NCI-H1417 treated with DMSO at 0.1 percent for 48 hours (cell line): ENCODE measurements around the gene ATOSA.

Source experiments
- DNase-seq: peaks from one replicate; lab custom pipeline; 2025; lab: John Stamatoyannopoulos, UW

The ATOSA gene, protein sequence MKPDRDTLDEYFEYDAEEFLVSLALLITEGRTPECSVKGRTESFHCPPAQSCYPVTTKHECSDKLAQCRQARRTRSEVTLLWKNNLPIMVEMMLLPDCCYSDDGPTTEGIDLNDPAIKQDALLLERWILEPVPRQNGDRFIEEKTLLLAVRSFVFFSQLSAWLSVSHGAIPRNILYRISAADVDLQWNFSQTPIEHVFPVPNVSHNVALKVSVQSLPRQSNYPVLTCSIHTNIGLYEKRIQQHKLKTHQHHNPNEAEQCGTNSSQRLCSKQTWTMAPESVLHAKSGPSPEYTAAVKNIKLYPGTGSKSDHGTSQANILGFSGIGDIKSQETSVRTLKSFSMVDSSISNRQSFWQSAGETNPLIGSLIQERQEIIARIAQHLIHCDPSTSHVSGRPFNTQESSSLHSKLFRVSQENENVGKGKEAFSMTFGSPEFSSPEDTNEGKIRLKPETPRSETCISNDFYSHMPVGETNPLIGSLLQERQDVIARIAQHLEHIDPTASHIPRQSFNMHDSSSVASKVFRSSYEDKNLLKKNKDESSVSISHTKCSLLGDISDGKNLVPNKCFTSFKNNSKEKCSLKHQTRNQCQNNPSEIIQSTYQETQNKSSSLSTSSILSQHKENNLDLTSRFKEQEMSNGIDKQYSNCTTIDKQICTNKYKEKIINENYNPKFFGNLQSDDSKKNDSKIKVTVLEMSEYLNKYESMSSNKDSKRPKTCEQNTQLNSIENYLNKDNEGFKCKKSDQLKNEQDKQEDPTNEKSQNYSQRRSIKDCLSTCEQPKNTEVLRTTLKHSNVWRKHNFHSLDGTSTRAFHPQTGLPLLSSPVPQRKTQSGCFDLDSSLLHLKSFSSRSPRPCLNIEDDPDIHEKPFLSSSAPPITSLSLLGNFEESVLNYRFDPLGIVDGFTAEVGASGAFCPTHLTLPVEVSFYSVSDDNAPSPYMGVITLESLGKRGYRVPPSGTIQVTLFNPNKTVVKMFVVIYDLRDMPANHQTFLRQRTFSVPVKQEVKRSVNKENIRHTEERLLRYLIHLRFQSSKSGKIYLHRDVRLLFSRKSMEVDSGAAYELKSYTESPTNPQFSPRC

DNA sequence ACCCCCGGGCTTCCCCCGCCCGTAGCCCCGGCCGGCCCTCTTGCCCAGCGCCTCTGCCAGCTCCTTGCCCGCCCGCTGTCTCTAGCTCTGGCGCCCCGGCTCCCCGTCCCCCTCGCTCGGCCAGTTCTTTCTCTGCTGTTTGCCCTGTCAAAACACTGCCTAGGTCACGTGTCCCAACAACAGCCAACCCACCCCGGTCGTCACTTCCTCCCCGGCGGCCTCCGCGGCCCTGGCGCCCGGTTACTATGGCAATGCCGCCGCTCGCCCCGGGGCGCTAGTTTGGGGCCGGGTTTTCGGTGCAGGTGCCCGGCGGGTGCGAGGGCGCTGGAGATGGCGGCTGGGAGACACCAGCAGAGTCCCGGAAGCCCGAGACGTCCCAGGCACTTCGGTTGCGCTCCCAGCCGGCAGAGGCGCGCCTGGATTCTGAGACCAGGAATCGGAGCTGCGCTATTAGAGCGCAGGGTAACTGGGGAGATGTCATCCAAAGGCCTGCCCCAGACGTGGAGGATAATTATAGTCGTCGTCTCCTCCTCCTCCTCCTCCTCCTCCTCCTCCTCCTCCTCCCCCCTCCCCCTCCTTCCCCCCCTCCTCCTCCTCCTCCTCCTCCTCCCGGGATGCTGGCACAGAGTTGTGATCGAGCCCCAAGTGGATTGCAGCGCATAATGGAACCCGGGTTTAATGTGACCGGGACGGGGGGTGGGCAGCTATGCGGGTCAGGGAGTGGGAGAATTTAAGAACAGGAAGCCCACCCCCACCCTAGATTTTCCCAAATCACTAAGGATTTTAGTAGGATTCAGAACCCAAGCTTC is at the start of gene ATOSA:
ATOSA (minus strand) TSS at position 157 of the 809 bp plus-strand sequence. CDS start 1,367 bp downstream, outside the sequence.
- peak; percentile 35 for DNase-seq

DNA sequence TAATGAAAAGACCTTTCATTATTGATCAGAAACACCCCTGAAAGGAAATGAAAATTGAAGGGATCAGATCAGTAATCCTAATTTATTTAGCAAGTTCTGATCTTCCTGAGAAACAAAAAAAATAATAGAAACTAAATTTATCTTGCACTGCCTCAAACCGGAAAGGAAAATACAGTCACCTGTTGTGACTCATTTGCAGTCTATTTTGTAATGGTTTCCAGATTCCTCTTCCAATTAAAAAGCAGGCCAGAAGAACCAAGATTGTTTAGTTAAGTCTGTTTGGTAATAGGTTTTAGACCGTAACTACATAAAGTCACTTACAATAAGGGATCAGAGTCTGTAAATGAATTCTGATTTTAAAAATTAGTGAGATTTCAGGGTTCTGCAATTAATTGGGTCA is 49.7 kb upstream of the ATOSA start:
- no peak for DNase-seq

- no peak for DNase-seq
These were observed 48.6 kb upstream of the ATOSA start for GRCh38 chr15:52727815-52728214.

GRCh38 chr15:52726195-52726594 is 47.0 kb upstream of the ATOSA start:
- no peak for DNase-seq

GRCh38 chr15:52718551-52718950 is 39.4 kb upstream of the ATOSA start:
- no peak for DNase-seq

DNA sequence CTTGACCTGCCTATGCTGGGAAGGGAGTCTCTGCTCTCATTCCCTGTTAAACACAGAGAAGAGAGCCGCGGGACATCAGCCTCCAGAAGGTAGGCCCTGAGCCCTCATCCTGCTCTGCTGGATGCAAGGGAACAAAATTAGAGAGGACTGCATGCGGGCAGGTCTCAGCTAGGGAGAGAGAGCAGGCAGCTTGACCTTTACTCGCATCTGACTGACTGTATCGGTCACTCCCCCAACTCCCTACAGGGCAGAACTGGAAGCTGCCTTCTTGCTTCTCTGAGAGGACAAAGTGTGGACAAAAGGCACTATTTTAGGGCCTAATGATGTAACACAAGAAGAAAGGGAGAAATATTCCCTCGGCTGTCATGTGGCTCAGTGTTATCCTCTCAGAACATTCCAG is 38.7 kb upstream of the ATOSA start:
- no peak for DNase-seq

DNA sequence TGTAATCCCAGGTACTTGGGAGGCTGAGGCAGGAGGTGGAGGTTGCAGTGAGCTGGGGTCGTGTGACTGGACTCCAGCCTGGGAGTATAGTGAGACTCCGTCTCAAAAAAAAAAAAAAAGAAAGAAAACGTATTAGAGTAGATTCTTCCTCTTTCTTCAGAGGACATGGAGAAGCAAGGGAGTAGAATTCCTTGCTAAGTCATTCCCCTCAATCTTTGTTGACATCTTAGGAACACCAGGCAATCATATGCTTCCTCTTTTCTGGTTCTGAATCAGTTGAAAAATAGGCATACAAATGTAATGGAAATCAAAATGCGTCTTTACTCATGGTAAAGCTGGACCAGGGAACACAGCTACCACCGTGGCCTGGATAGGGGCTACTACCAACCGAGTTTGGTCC is 38.3 kb upstream of the ATOSA start:
- DNase-seq: no peak

- DNase-seq: no peak
These were observed 37.3 kb upstream of the ATOSA start for GRCh38 chr15:52716536-52716935.

DNA sequence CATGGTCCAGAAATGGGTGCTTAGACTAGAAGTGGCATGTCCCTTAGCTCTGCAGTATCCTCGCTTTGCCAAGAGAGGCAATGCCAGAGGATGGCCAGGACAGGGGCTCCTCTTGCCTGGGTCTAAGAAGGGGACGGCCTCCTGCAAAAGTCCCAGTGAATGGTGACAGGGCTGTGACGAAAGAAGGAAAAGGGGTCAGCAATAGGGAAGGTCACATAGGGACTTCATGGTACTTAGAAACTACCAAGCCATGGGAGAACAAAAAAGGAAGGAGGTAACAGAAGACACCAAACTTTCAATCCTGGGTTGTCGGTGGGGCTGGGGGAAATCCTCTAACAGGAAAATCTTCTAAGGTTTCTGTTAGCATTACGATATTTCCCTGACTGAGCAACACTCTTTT is 36.2 kb upstream of the ATOSA start:
- no peak for DNase-seq

- no peak for DNase-seq
These were observed 35.8 kb upstream of the ATOSA start for GRCh38 chr15:52714968-52715367.

DNA sequence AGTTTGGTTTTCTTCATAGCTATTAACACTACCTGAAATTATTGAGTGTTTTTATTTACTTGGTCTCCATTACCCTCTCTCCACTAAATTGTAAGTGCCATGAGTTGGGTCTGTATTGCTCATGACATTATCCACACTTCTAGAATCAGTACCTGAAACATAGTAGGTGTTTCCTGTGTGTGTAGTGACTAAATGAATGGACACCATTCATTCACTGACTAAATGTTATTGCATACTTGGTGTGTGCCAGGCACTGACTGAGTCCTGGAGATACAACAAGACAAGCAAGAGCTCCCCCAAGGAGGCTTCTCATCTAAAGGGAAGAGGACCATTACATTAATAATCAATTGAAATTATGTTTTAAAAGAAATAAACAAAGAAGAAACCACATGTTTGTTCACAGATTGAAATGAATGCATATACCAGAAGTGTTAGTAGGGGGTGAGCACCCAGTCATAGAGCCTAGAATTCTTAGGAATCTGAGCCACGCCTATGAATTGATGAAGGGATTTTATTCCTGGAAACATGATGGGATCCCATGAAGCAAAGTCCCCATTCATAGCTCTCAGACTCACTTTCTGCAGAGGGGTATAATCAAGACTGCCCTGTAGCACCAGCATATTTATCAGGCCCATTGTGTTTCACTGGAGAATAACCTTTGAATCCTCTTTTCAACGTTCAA is 31.7 kb upstream of the ATOSA start:
- no peak for DNase-seq

DNA sequence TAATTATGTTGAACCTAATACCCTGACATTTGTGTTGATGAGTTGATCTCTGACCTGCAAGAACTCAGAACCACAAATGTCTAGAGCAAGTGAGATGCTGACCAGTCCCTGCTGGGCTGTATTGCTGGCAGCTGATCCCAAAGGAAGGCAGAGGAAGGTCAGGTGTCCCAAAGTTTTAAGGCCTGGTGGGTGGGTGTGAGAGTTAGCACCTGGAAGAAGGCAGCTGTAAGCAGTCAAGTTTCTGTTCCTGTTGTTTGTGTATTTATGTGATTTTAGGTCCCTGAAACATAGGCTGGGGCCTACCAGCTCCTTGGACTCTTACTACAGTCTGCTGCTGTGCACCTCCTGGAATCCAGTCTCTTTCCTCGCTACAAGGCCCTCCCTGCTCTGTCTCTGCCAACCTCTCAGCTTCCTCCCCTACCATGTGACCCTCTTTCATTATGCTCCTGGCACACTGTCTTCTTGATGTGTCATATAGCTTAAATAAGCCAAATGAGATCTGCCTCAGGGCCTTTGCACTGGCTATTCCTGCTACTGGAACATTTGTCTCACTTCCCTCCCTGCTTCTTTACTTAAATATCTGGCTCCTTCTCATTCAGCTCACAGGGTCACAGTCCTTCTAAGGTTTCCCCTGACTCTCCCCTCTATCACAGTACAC is 31.0 kb upstream of the ATOSA start:
- no peak for DNase-seq

DNA sequence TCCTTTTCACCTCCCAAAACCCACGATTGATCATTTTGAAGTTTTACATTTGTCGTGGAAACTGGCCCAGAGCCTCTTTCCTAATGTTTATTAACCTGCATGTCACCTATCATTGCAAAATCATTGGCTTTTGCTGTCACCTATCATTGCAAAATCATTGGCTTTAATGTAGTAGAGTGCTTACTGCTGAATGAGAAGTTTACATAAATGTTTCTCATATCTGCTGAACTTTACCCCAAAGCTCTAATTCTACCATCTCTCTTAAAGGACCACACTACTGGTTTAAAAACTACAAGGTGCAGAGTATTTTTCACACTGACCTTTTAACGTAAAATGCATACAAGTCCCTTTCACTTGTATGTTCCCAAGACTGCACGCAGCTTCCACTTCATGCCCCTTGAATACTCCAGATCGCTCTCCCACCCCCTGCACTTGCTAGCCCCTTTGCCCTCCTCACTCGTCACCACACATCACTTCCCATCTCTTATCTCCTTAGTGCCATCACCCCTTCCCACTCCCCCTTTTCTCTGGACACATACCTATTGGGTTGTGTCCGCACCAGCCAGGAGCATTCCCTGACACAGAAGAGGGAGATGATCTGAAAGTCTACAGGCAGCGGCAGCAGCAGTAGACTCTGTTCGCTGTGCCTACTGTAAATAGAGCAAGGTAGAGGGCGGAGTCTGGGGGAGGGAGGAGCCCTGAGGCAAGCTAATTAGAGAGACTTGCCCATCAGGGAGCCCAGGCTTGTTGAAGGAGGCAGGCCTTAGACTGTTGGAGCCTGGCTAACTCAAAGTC is 30.2 kb upstream of the ATOSA start:
- DNase-seq: no peak

DNA sequence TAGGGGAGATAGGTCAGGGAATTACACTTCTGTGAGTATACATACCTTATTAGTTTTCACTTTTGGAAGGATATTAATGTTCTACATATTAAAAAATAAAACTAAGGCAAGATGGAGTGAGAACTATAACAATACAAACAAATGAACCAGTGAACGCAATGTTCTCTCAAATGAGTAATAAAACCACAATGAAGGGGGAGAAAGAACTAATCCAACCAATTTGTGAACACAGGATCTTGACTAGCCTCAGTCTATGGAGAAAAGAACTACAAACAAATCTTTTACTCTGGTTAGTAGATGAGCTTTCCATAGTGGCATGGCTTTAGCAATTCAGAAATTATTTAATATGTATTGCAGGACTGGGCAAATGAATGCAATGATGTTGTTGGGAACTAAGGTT is 26.9 kb upstream of the ATOSA start:
- no peak for DNase-seq

GRCh38 chr15:52702390-52702789 is 23.2 kb upstream of the ATOSA start:
- no peak for DNase-seq

DNA sequence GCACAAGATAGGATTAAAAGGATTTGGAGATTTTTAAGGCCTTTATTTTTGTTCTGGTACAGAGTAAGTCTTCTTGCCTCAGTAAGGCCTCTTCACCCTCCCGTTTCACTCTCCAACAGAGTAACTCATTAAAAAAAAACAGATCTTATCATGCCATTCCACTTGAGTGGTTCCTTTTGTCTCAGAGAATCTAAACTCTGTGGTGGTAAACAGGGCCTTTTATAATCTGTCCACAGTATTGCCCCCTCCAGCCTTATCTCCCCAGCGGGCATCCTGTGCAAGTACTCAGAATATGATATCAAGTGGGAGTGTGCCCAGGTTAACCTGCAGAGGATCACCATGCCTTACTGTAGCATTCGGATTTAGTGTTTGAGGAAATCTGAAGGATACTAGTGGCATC is 20.3 kb upstream of the ATOSA start:
- DNase-seq: no peak

- no peak for DNase-seq
These were observed 19.3 kb upstream of the ATOSA start for GRCh38 chr15:52698514-52698913.

- no peak for DNase-seq
These were observed 17.9 kb upstream of the ATOSA start for GRCh38 chr15:52697051-52697450.

- DNase-seq: no peak
These were observed 16.0 kb upstream of the ATOSA start for GRCh38 chr15:52695154-52695553.

GRCh38 chr15:52689562-52689961 is 10.4 kb upstream of the ATOSA start:
- no peak for DNase-seq
